Lower lobe of right lung (tissue), 2 donors: ENCODE measurements around the gene TANK. TPM values are rescaled to one million over a fixed set of nuclear protein-coding genes. Genes with fewer than 3 reads are reported as not detected.

Experiments used
- ATAC-seq, 2 donors: fragments of 200-7000 bp; cut with Tn5 transposase; one replicate each; pipeline ENCODE4 v1.9.1; 2020 to 2022; ENCODE audit warnings: mild to moderate bottlenecking in 2 of 2, moderate library complexity in 2 of 2
- DNase-seq: peaks from one replicate; pipeline ENCODE4 v3.0.0-alpha.2; 2020
- H3K27ac ChIP-seq: fragments of 200-600 bp; one replicate; pipeline ENCODE4 v1.8.0; 2022
- H3K27me3 ChIP-seq: fragments of 200-600 bp; one replicate; pipeline ENCODE4 v1.8.0; 2022; ENCODE audit warnings: low read depth
- H3K36me3 ChIP-seq: fragments of 200-600 bp; one replicate; pipeline ENCODE4 v1.8.0; 2022; ENCODE audit warnings: mild to moderate bottlenecking
- H3K4me1 ChIP-seq: fragments of 200-600 bp; one replicate; pipeline ENCODE4 v1.8.0; 2022
- H3K4me3 ChIP-seq: fragments of 200-600 bp; one replicate; pipeline ENCODE4 v1.8.0; 2022; ENCODE audit warnings: mild to moderate bottlenecking
- H3K9me3 ChIP-seq: fragments of 200-600 bp; one replicate; pipeline ENCODE4 v1.8.0; 2022
- intact Hi-C: fragments of 100-400 bp; cut with DNase I; formaldehyde crosslinking; loops from one replicate; pipeline ENCODE4 v1.11.0; 2022
- total RNA-seq: library from RNA; stranded (reverse); fragmentation: NEBNext Ultra II Directional; extraction: Animal tissue kit (Norgen Biotek cat#: 25700); gene quantifications from one replicate; pipeline ENCODE4 v1.2.1, GENCODE V29; 2021
- TF ChIP-seq, protein P1 (sequence below): fragments of 200-600 bp; IDR thresholded peaks from one replicate; pipeline ENCODE4 v1.8.0; 2022; ENCODE audit warnings: antibody characterized with exemption, mild to moderate bottlenecking
- donor health status: DM: no; HTN: yes; CAD: no; lungs with severe emphysema.

The TANK gene
- total RNA-seq, 1 donor from 2014 or later = 77.5 TPM

DNA sequence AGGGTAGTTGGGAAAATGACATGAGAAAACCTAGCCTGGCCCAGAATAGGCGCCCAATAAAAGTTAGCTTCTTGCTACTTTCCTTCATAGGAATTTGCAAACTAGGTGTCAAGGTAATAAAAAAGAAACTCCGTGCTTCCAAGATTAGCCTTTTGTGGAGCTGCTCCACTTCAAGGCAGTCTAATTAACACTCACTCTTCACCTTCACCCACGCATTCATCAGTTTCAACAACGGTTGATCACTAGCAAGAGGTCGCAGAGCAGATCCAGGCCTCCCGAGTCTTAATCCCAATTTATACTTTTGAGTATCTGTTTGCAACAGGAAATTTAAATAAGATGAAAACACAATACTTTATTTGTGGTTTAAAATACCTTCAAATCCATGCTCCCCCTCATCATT is 39.5 kb upstream of the TANK start:
- DNase-seq (no peak), ATAC-seq (no peak)
- Histone ChIP-seq H3K27me3 (no peaks in the 10 kb centered on the region), H3K9me3 (no peaks in the 10 kb centered on the region), H3K36me3 (no peaks in the 10 kb centered on the region), H3K4me3 (no peak overlapping the region), H3K27ac (no peak overlapping the region), H3K4me1 (peaks cover 17% of the 10 kb centered on the region)
- intact Hi-C loops = no loop called here
- TF ChIP-seq, protein P1, sequence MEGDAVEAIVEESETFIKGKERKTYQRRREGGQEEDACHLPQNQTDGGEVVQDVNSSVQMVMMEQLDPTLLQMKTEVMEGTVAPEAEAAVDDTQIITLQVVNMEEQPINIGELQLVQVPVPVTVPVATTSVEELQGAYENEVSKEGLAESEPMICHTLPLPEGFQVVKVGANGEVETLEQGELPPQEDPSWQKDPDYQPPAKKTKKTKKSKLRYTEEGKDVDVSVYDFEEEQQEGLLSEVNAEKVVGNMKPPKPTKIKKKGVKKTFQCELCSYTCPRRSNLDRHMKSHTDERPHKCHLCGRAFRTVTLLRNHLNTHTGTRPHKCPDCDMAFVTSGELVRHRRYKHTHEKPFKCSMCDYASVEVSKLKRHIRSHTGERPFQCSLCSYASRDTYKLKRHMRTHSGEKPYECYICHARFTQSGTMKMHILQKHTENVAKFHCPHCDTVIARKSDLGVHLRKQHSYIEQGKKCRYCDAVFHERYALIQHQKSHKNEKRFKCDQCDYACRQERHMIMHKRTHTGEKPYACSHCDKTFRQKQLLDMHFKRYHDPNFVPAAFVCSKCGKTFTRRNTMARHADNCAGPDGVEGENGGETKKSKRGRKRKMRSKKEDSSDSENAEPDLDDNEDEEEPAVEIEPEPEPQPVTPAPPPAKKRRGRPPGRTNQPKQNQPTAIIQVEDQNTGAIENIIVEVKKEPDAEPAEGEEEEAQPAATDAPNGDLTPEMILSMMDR = no peak

DNA sequence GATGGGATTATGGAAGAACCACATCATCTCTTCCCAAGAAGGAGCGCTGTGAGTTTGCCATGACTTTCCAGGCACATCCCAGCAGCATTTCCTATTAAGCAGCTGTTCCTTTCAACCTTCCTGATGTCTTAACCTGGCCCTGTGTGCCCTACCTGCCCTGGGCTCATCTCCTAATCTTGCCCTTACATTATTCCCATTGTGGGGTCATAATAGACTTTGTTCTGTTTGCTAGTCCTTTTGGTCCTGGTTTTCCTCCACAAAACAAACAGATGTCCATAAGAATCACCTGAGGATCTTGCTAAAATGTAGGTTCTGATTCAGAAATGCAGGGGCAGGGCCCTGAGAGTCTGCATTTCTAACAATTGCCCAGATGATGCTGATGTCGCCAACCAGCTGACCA is 38.6 kb upstream of the TANK start:
- H3K27ac ChIP-seq = no peak overlapping the region
- TF ChIP-seq, protein P1 = no peak

DNA sequence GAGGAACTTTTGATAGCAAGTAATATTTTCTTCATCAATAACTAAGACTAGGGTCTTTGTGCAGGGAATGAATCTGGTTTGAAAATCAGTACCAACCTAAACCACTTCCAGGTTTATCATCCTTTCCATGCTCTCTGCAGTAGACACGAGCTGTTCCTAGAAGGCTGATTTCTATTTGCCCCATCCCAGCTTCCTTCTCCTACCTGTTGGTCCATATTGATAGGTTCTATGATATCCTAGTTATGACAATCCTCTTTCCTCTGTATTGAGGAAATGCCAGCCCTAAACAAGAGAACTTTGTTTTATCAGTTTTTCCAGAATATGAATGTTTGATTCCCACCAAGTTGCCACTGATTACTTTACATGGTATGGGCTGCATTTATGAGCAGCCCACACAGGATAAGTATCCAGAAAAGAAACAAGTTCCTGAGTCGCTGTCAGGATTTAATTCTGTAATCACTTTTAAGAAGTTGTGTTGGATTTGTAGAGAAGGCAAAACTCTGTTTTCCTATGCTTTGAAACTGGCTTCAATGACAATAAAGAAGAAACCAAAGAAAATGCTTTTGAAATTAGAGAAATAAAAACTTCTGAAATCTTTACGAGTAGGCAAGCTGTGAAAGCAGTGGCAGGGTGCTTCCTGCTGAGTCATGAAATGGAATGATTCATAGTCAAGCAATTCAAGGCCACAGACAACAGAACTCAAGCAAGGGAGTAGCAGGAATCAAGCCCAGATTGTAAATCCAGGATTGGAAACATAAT is 37.3 kb upstream of the TANK start:
- DNase-seq (no peak), ATAC-seq (peak; percentile 84 to 95)
- no peaks in the 10 kb centered on the region for H3K9me3 ChIP-seq
- no peaks in the 10 kb centered on the region for H3K36me3 ChIP-seq
- TF ChIP-seq, protein P1 = no peak
- no peak overlapping the region for H3K4me3 ChIP-seq
- intact Hi-C loops = no loop called here
- H3K27ac ChIP-seq = no peak overlapping the region
- H3K4me1 ChIP-seq = peaks cover 17% of the 10 kb centered on the region
- H3K27me3 ChIP-seq = no peaks in the 10 kb centered on the region

More for the DNA sequence above, 38.6 kb upstream of the TANK start:
- Histone ChIP-seq H3K27me3 (no peaks in the 10 kb centered on the region), H3K4me1 (peaks cover 17% of the 10 kb centered on the region), H3K9me3 (no peaks in the 10 kb centered on the region), H3K4me3 (no peak overlapping the region), H3K36me3 (no peaks in the 10 kb centered on the region)
- intact Hi-C loops = no loop called here
- DNase-seq (no peak), ATAC-seq (no peak)

DNA sequence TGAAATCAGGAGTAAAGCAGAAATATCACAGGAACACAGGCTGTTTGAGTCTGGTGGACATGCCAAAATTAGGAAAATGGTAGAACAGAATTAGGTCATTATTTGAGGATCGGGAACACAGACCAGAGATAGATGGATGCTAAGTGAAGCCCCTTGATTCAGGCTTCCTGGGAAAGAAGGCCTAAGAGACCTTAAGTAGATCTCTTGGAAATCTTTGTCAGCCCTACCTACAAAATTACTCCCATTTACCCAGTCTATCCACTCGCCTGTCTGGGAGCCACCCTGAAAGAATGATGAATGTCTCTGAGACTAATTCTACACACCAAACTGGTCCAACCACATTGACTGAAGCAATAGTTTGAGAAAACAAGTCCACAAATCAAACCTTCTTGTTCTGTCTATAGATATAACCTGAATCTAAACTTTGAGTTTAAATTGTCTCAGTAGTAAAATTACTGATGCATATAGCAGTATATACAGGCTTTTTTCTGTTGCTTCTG is 36.6 kb upstream of the TANK start:
- ATAC-seq (peak in 1 of 2 donors; percentile 23), DNase-seq (no peak)
- no peak overlapping the region for H3K4me3 ChIP-seq
- intact Hi-C loops = no loop called here
- H3K27me3 ChIP-seq = no peaks in the 10 kb centered on the region
- H3K4me1 ChIP-seq = peaks cover 17% of the 10 kb centered on the region
- peak overlapping the region; percentile 3 for H3K27ac ChIP-seq
- TF ChIP-seq, protein P1 = no peak
- no peaks in the 10 kb centered on the region for H3K9me3 ChIP-seq
- H3K36me3 ChIP-seq = no peaks in the 10 kb centered on the region

DNA sequence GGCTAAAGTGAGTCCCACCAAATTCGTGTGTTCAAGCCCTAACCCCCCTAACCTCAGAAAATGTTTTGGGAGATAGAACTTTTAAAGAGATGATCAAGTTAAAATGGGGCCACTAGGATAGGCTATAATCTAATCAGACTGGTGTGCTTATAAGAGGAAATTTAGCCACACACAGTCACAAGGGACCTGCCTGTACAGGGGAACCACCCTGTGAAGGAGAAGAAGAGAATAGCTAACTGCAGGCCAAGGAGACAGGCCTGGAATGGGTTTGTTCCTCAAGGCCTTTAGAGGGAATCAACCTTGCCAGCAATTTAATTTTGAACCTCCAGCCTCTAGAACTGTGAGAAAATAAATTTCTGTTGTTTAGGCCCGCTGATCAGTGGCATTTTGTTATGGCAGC is 36.0 kb upstream of the TANK start:
- TF ChIP-seq, protein P1 = no peak
- Histone ChIP-seq H3K36me3 (no peaks in the 10 kb centered on the region), H3K9me3 (no peaks in the 10 kb centered on the region), H3K4me1 (peaks cover 17% of the 10 kb centered on the region), H3K27ac (peak overlapping the region; percentile 3), H3K4me3 (no peak overlapping the region), H3K27me3 (no peaks in the 10 kb centered on the region)
- intact Hi-C loops = no loop called here
- DNase-seq = no peak
- ATAC-seq = peak in 1 of 2 donors; percentile 39
